ENCODE data around the gene ELAVL1. TPM values are rescaled to one million over a fixed set of nuclear protein-coding genes. Genes with fewer than 3 reads are reported as not detected.

Gene ELAVL1
- total RNA-seq, 1 donor from 2014 or later: 50.5 TPM

DNA sequence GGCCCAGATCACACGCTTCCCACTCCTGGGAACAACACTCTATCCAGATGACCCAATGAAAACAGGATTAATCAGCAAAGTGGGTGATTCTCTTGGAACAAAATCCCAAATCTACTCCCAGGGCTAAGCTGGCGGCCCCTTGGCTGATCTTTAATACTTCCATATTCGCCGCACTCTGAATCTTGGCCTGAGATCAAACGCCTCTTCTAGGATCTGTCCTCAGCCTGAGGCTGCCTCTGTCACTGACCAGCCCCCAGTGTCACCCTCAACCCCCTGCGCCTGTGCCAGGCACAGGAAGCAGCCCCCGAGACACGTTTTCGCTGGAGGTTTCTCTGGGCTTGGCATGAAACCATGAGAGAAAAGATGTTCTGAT is 77.1 kb downstream of the ELAVL1 start:
- no peak for DNase-seq
- H3K27me3 ChIP-seq (ENCODE audit: low read depth): no peaks in the 10 kb centered on the region
- H3K9me3 ChIP-seq (replicated peaks): no peaks in the 10 kb centered on the region
- intact Hi-C loops (cut with micrococcal nuclease): no loop called here
- TF ChIP-seq, protein P1, sequence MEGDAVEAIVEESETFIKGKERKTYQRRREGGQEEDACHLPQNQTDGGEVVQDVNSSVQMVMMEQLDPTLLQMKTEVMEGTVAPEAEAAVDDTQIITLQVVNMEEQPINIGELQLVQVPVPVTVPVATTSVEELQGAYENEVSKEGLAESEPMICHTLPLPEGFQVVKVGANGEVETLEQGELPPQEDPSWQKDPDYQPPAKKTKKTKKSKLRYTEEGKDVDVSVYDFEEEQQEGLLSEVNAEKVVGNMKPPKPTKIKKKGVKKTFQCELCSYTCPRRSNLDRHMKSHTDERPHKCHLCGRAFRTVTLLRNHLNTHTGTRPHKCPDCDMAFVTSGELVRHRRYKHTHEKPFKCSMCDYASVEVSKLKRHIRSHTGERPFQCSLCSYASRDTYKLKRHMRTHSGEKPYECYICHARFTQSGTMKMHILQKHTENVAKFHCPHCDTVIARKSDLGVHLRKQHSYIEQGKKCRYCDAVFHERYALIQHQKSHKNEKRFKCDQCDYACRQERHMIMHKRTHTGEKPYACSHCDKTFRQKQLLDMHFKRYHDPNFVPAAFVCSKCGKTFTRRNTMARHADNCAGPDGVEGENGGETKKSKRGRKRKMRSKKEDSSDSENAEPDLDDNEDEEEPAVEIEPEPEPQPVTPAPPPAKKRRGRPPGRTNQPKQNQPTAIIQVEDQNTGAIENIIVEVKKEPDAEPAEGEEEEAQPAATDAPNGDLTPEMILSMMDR (IDR thresholded peaks at IDR 0.05; ENCODE audit: borderline replicate concordance): no peak
- no peak overlapping the region for H3K4me3 ChIP-seq
- H3K36me3 ChIP-seq: peaks cover 31% of the 10 kb centered on the region
- peaks cover 50% of the 10 kb centered on the region for H3K4me1 ChIP-seq
- peak overlapping the region; percentile 70 for H3K27ac ChIP-seq (replicated peaks)

DNA sequence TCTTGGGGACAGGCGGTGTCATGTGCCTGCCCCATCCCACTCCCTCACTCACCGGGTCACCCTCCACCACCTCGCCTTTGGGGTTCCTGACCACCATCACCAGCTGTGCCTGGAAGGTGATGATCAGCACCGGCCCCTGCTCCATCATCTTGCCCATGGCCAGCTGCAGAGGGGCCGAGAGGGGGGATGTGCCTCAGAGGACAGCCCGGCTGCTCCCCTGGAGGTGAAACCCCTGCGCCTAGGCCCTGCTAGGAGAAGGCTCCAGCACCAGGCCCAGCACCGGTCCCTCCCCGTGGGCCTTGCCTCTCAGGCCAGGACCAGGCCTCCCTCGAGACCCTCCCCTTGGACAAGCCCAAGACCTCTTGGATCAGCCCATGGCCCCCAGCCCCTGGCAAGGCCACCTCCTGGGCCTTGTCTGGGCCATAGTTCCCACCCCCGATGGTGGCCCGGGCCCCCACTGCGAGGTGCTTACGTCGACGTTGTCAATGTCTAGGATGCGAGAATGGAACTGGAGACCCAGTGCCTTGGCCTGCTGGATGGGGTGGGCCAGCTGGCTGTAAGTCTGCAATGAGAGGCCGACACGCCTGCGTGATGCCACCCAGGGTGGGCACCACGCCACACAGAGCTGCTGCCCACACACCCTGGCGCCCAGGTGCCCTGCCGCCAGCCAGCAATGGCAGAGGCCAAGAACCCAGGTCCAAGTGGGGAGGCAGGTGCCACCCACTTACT is 77.7 kb downstream of the ELAVL1 start:
- Histone ChIP-seq H3K27ac (replicated peaks) (peak overlapping the region; percentile 70), H3K27me3 (ENCODE audit: low read depth) (no peaks in the 10 kb centered on the region), H3K4me3 (no peak overlapping the region), H3K36me3 (peaks cover 29% of the 10 kb centered on the region), H3K9me3 (replicated peaks) (no peaks in the 10 kb centered on the region), H3K4me1 (peaks cover 50% of the 10 kb centered on the region)
- intact Hi-C loops (cut with micrococcal nuclease): no loop called here
- TF ChIP-seq, protein P1 (IDR thresholded peaks at IDR 0.05; ENCODE audit: borderline replicate concordance): no peak
- DNase-seq: no peak

DNA sequence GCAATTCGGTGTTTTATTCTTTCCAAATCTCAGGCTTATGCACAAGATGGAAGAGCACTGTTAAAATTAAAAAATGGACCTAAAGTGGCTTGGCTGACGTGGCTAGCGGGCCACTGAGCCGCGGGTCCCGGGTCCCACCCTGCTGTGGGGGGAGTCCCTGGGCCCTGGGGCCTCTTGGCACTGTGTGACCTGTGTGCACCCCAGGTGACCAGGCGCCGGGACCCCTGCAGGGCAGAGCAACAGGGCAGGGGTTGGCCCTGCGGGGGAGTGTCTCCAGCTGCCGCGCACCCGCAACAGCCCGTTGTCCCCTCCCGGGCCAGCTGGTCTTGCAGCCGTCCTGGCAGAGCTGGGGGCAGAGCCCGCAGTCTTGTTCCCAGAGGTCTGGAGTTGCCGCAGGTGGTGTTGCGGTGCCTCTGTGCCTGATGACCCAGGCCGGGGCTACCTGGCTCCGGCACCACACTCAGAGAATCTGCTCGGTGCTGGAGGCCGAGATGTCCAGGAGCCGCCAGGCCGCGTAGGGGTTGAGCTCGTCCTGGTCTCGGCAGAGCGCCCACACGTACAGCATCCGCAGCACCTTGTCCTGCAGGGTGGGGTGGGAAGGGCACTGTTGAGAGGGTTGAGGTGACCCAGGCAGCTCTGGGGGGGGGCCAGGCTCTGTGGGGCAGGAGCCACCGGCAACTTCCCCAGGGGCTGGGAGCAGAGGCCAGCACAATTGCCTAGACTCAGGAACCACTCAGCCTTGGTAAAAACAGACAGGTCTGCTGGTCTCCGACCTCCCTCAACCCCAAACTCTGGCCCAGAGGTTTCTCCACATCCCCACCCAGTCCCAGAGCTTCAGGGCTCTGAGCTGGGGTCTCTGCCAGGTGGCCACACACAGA is 78.5 kb downstream of the ELAVL1 start:
- TF ChIP-seq, protein P1 (IDR thresholded peaks at IDR 0.05; ENCODE audit: borderline replicate concordance): no peak
- Histone ChIP-seq H3K4me1 (peaks cover 57% of the 10 kb centered on the region), H3K27ac (replicated peaks) (no peak overlapping the region), H3K4me3 (peak overlapping the region; percentile 65), H3K27me3 (ENCODE audit: low read depth) (no peaks in the 10 kb centered on the region), H3K9me3 (replicated peaks) (no peaks in the 10 kb centered on the region), H3K36me3 (peaks cover 28% of the 10 kb centered on the region)
- intact Hi-C loops (cut with micrococcal nuclease): no loop called here
- no peak for DNase-seq

DNA sequence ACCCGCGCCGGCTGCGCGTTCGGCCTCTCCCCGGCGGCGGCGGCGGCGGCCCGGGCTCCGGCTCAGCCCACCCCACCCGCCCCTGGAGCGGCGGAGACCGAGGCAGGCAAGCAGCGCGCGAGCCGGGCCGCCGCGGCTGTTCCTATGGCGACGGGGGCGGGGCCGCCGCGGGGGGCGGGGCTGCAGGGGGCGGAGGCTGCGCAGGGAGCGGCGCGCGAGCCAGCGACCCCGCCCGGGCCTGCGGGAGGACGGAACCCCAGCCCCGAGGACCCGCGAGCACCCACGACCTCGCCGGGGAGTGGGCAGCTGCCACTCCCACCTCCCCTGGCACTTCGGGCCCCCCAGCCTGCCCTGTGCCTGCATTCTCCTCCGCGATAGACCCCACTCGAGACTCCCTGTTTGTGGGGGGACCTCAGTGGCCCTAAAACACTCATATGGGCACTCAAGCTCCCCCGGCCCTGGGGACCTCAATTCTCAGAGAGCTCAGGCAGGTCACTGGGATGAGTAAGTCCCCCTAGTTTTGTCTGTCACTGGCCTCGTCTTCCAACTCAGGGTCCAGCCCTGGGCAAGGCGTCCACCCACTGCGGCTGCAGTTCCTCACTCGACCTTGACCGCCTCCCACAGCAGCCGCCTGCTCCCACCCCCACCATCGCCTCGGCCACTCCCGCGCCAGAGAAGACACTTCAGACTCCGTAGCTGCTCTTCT is 79.3 kb downstream of the ELAVL1 start, which contains the start of gene CTXN1:
TSS of gene CTXN1 (minus strand) at position 115 of the 706 bp plus-strand sequence. CDS start 597 bp downstream, outside the sequence.
- peak; percentile 71 for DNase-seq
- Histone ChIP-seq H3K27me3 (ENCODE audit: low read depth) (no peaks in the 10 kb centered on the region), H3K9me3 (replicated peaks) (no peaks in the 10 kb centered on the region), H3K36me3 (peaks cover 24% of the 10 kb centered on the region), H3K4me1 (peaks cover 65% of the 10 kb centered on the region), H3K4me3 (peak within 1 kb of the TSS; percentile 65), H3K27ac (replicated peaks) (no peak within 1 kb of the TSS)
- intact Hi-C loops (cut with micrococcal nuclease): no loop called here
- TF ChIP-seq, protein P1 (IDR thresholded peaks at IDR 0.05; ENCODE audit: borderline replicate concordance): no peak

DNA sequence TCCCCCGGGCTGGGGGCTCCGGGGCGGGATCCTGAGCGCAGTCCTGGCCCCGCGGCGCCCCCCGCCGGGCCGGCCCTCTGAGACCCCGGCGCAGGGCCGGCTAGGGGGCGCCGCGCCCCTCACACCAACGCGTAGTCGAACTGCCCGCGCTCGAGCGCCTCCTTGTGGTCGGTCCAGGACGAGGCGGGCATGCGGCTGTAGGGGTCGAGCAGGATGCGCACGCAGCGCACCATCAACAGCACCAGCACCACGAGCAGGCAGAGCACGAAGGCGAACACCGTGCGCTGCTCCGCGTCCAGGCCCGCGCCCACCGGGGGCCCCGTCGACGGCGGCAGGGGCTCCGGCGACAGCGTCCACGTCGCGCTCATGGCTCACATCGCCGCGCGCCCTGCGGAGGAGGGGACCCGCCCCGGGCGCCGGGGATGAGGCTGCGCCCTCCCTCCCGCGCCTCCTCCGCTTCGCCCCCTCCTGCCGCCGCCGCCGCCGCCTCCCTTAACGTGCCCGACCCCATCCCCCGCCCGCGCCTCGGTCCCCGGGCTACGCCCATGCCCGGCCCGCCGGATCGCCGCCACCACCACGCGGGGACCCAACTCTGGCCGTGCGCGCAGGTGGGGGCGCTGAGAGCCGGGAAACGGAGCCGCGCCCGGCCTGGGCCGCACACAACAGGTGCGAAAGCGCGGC is 80.1 kb downstream of the ELAVL1 start:
- intact Hi-C loops (cut with micrococcal nuclease): no loop called here
- H3K27ac ChIP-seq (replicated peaks): no peak overlapping the region
- DNase-seq: peak; percentile 50

More for the DNA sequence above, 80.1 kb downstream of the ELAVL1 start:
- TF ChIP-seq, protein P1 (IDR thresholded peaks at IDR 0.05; ENCODE audit: borderline replicate concordance): peak; percentile 83
- peaks cover 16% of the 10 kb centered on the region for H3K36me3 ChIP-seq
- H3K4me3 ChIP-seq: peak overlapping the region; percentile 65
- H3K9me3 ChIP-seq (replicated peaks): no peaks in the 10 kb centered on the region
- H3K4me1 ChIP-seq: peaks cover 69% of the 10 kb centered on the region
- H3K27me3 ChIP-seq (ENCODE audit: low read depth): no peaks in the 10 kb centered on the region

All from left ventricle myocardium inferior (tissue), 1 donor.